ENCODE data around the gene UACA. TPM values are rescaled to one million over a fixed set of nuclear protein-coding genes. Genes with fewer than 3 reads are reported as not detected.
A peak's percentile ranks its signal among the peaks of the same experiment; 100 is the strongest.
"Not testable (repeated sequence)": the region's sequence is repeated elsewhere in the genome, so short reads cannot be mapped to it uniquely, and the experiment has no call there.

UACA gene
- total RNA-seq, 2 experiments from 2014 or later = 6.6 TPM

GRCh38 chr15:70679919-70680231 is 83.5 kb downstream of the UACA start:
- no peaks in the 10 kb centered on the region for H3K36me3 Mint-ChIP-seq (ENCODE audit: low read depth)
- intact Hi-C loops (cut with DNase I, micrococcal nuclease) = loop anchor here (1.0 to 5.0 kb wide), 2 partner anchors 132 kb away; no protein-coding TSS in a partner anchor
- ChIA-PET CTCF (interaction anchor here (0.6 to 3.3 kb wide), 14 partner anchors 9 to 984 kb away, joined by 3 to 24 read pairs (median 4); no protein-coding TSS in a partner anchor), POLR2A (no interaction called here)
- H3K27ac Mint-ChIP-seq = no peak overlapping the region
- no peaks in the 10 kb centered on the region for H3K27me3 Mint-ChIP-seq
- H3K4me3 Mint-ChIP-seq = no peak overlapping the region
- H3K4me1 Mint-ChIP-seq = peaks cover 2% of the 10 kb centered on the region
- no peaks in the 10 kb centered on the region for H3K9me3 Mint-ChIP-seq (ENCODE audit: low read depth)
- no peak for ATAC-seq
- DNase-seq = no peak

- peaks cover 18% of the 10 kb centered on the region for H3K4me1 Mint-ChIP-seq
- ATAC-seq = peak; percentile 63
- no peaks in the 10 kb centered on the region for H3K36me3 Mint-ChIP-seq (ENCODE audit: low read depth)
- no peak for DNase-seq
- no peak overlapping the region for H3K4me3 Mint-ChIP-seq
- ChIA-PET CTCF (interaction anchor here (0.5 to 2.1 kb wide), 3 partner anchors 10 to 179 kb away, joined by 3 to 6 read pairs (median 5); no protein-coding TSS in a partner anchor), POLR2A (no interaction called here)
- H3K9me3 Mint-ChIP-seq (ENCODE audit: low read depth) = no peaks in the 10 kb centered on the region
- H3K27ac Mint-ChIP-seq = no peak overlapping the region
- H3K27me3 Mint-ChIP-seq = no peaks in the 10 kb centered on the region
- intact Hi-C loops (cut with DNase I, micrococcal nuclease) = loop anchor here in 1 of 2 experiments (5.0 kb wide), 1 partner anchor 135 kb away; no protein-coding TSS in a partner anchor
Measured at GRCh38 chr15:70672081-70672480, 91.3 kb downstream of the UACA start.

GRCh38 chr15:70670680-70671079 is 92.7 kb downstream of the UACA start:
- H3K9me3 Mint-ChIP-seq (ENCODE audit: low read depth) = no peaks in the 10 kb centered on the region
- no peak for ATAC-seq
- H3K36me3 Mint-ChIP-seq (ENCODE audit: low read depth) = no peaks in the 10 kb centered on the region
- POLR2A ChIA-PET = no interaction called here
- intact Hi-C loops (cut with DNase I, micrococcal nuclease) = loop anchor here in 1 of 2 experiments (5.0 kb wide), 1 partner anchor 137 kb away; no protein-coding TSS in a partner anchor
- CTCF ChIA-PET = no interaction called here
- DNase-seq = no peak
- H3K27me3 Mint-ChIP-seq = peaks cover 2% of the 10 kb centered on the region
- peaks cover 18% of the 10 kb centered on the region for H3K4me1 Mint-ChIP-seq
- no peak overlapping the region for H3K4me3 Mint-ChIP-seq
- no peak overlapping the region for H3K27ac Mint-ChIP-seq

GRCh38 chr15:70669966-70670658 is 93.2 kb downstream of the UACA start:
- DNase-seq (no peak), ATAC-seq (no peak)
- Mint-ChIP-seq H3K27ac (no peak overlapping the region), H3K4me3 (no peak overlapping the region), H3K4me1 (peaks cover 18% of the 10 kb centered on the region), H3K27me3 (peaks cover 2% of the 10 kb centered on the region), H3K36me3 (ENCODE audit: low read depth) (no peaks in the 10 kb centered on the region), H3K9me3 (ENCODE audit: low read depth) (no peaks in the 10 kb centered on the region)
- intact Hi-C loops (cut with DNase I, micrococcal nuclease) = loop anchor here in 1 of 2 experiments (5.0 kb wide), 1 partner anchor 137 kb away; no protein-coding TSS in a partner anchor
- POLR2A ChIA-PET = no interaction called here
- CTCF ChIA-PET = interaction anchor here (0.5 to 1.0 kb wide), 3 partner anchors 142 to 1356 kb away, joined by 3 to 4 read pairs (median 3); no protein-coding TSS in a partner anchor

- Mint-ChIP-seq H3K4me3 (no peak overlapping the region), H3K27me3 (peaks cover 2% of the 10 kb centered on the region), H3K36me3 (ENCODE audit: low read depth) (no peaks in the 10 kb centered on the region), H3K4me1 (peaks cover 18% of the 10 kb centered on the region), H3K9me3 (ENCODE audit: low read depth) (no peaks in the 10 kb centered on the region), H3K27ac (no peak overlapping the region)
- CTCF ChIA-PET = interaction anchor here (0.9 to 4.6 kb wide), 5 partner anchors 11 to 143 kb away, joined by 3 to 18 read pairs (median 5); no protein-coding TSS in a partner anchor
- intact Hi-C loops (cut with DNase I, micrococcal nuclease) = no loop called here
- POLR2A ChIA-PET = no interaction called here
- DNase-seq (no peak), ATAC-seq (no peak)
Measured at GRCh38 chr15:70669006-70669602, 94.3 kb downstream of the UACA start.

GRCh38 chr15:70665599-70665998 is 97.8 kb downstream of the UACA start:
- DNase-seq = no peak
- no peaks in the 10 kb centered on the region for H3K9me3 Mint-ChIP-seq (ENCODE audit: low read depth)
- H3K27me3 Mint-ChIP-seq = peaks cover 2% of the 10 kb centered on the region
- CTCF ChIA-PET = interaction anchor here (1.4 to 4.6 kb wide), 2 partner anchors 15 to 57 kb away, joined by 3 to 18 read pairs; no protein-coding TSS in a partner anchor
- H3K27ac Mint-ChIP-seq = no peak overlapping the region
- H3K36me3 Mint-ChIP-seq (ENCODE audit: low read depth) = no peaks in the 10 kb centered on the region
- intact Hi-C loops (cut with DNase I, micrococcal nuclease) = no loop called here
- POLR2A ChIA-PET = no interaction called here
- peaks cover 6% of the 10 kb centered on the region for H3K4me1 Mint-ChIP-seq
- no peak overlapping the region for H3K4me3 Mint-ChIP-seq
- no peak for ATAC-seq

GRCh38 chr15:70664494-70664893 is 98.9 kb downstream of the UACA start:
- Mint-ChIP-seq H3K27me3 (peaks cover 2% of the 10 kb centered on the region), H3K4me1 (peaks cover 3% of the 10 kb centered on the region), H3K27ac (no peak overlapping the region), H3K36me3 (ENCODE audit: low read depth) (no peaks in the 10 kb centered on the region), H3K9me3 (ENCODE audit: low read depth) (no peaks in the 10 kb centered on the region), H3K4me3 (no peak overlapping the region)
- DNase-seq (no peak), ATAC-seq (no peak)
- POLR2A ChIA-PET = no interaction called here
- intact Hi-C loops (cut with DNase I, micrococcal nuclease) = no loop called here
- CTCF ChIA-PET = interaction anchor here (0.7 to 4.6 kb wide), 4 partner anchors 10 to 58 kb away, joined by 3 to 18 read pairs (median 3); no protein-coding TSS in a partner anchor

GRCh38 chr15:70663069-70663468 is 100.3 kb downstream of the UACA start:
- H3K4me3 Mint-ChIP-seq; DNase-seq; H3K4me1 Mint-ChIP-seq; CTCF ChIA-PET; ATAC-seq; H3K27ac Mint-ChIP-seq; POLR2A ChIA-PET; intact Hi-C loops (cut with DNase I, micrococcal nuclease); H3K27me3 Mint-ChIP-seq; H3K9me3 Mint-ChIP-seq (ENCODE audit: low read depth); H3K36me3 Mint-ChIP-seq (ENCODE audit: low read depth): not testable (repeated sequence)

GRCh38 chr15:70659662-70660061 is 103.7 kb downstream of the UACA start:
- H3K4me1 Mint-ChIP-seq = peaks cover 3% of the 10 kb centered on the region
- no peak overlapping the region for H3K4me3 Mint-ChIP-seq
- peaks cover 1% of the 10 kb centered on the region for H3K36me3 Mint-ChIP-seq (ENCODE audit: low read depth)
- DNase-seq (no peak), ATAC-seq (no peak)
- ChIA-PET POLR2A (no interaction called here), CTCF (interaction anchor here (0.6 to 1.4 kb wide), 2 partner anchors 63 to 615 kb away, joined by 3 to 4 read pairs; no protein-coding TSS in a partner anchor)
- no peaks in the 10 kb centered on the region for H3K27me3 Mint-ChIP-seq
- no peak overlapping the region for H3K27ac Mint-ChIP-seq
- no peaks in the 10 kb centered on the region for H3K9me3 Mint-ChIP-seq (ENCODE audit: low read depth)
- intact Hi-C loops (cut with DNase I, micrococcal nuclease) = no loop called here

- H3K4me3 Mint-ChIP-seq = no peak overlapping the region
- H3K9me3 Mint-ChIP-seq (ENCODE audit: low read depth) = no peaks in the 10 kb centered on the region
- ATAC-seq (no peak), DNase-seq (no peak)
- no peaks in the 10 kb centered on the region for H3K27me3 Mint-ChIP-seq
- H3K4me1 Mint-ChIP-seq = peaks cover 3% of the 10 kb centered on the region
- POLR2A ChIA-PET = no interaction called here
- CTCF ChIA-PET = no interaction called here
- intact Hi-C loops (cut with DNase I, micrococcal nuclease) = no loop called here
- peaks cover 1% of the 10 kb centered on the region for H3K36me3 Mint-ChIP-seq (ENCODE audit: low read depth)
- no peak overlapping the region for H3K27ac Mint-ChIP-seq
Measured at GRCh38 chr15:70658641-70659040, 104.7 kb downstream of the UACA start.

GRCh38 chr15:70653426-70653825 is 109.9 kb downstream of the UACA start:
- ChIA-PET POLR2A (no interaction called here), CTCF (no interaction called here)
- no peaks in the 10 kb centered on the region for H3K27me3 Mint-ChIP-seq
- no peak overlapping the region for H3K27ac Mint-ChIP-seq
- no peak for ATAC-seq
- no peaks in the 10 kb centered on the region for H3K9me3 Mint-ChIP-seq (ENCODE audit: low read depth)
- no peak overlapping the region for H3K4me3 Mint-ChIP-seq
- peaks cover 1% of the 10 kb centered on the region for H3K36me3 Mint-ChIP-seq (ENCODE audit: low read depth)
- intact Hi-C loops (cut with DNase I, micrococcal nuclease) = no loop called here
- no peaks in the 10 kb centered on the region for H3K4me1 Mint-ChIP-seq
- no peak for DNase-seq

GRCh38 chr15:70652341-70652740 is 111.0 kb downstream of the UACA start:
- intact Hi-C loops (cut with DNase I, micrococcal nuclease) = no loop called here

More at GRCh38 chr15:70652341-70652740, 111.0 kb downstream of the UACA start:
- Mint-ChIP-seq H3K4me1 (no peaks in the 10 kb centered on the region), H3K9me3 (ENCODE audit: low read depth) (no peaks in the 10 kb centered on the region), H3K4me3 (no peak overlapping the region), H3K27ac (no peak overlapping the region), H3K36me3 (ENCODE audit: low read depth) (no peaks in the 10 kb centered on the region), H3K27me3 (no peaks in the 10 kb centered on the region)
- DNase-seq (no peak), ATAC-seq (no peak)
- POLR2A ChIA-PET = no interaction called here
- CTCF ChIA-PET = interaction anchor here (0.7 kb wide), 2 partner anchors 22 to 113 kb away, joined by 3 read pairs; no protein-coding TSS in a partner anchor
